Measurements from ENCODE around the gene KBTBD2.
"Not testable (repeated sequence)": the region's sequence is repeated elsewhere in the genome, so short reads cannot be mapped to it uniquely, and the experiment has no call there.

The KBTBD2 gene

GRCh38 chr7:32881074-32881982, 10.2 kb downstream of the KBTBD2 start:
- no peak for TF ChIP-seq POLR2A (IDR thresholded peaks at IDR 0.05; ENCODE audit: low read length)
- TF ChIP-seq GATA1 (IDR thresholded peaks at IDR 0.05; ENCODE audit: low read depth, low read length), result no peak
- no peak for DNase-seq

DNA sequence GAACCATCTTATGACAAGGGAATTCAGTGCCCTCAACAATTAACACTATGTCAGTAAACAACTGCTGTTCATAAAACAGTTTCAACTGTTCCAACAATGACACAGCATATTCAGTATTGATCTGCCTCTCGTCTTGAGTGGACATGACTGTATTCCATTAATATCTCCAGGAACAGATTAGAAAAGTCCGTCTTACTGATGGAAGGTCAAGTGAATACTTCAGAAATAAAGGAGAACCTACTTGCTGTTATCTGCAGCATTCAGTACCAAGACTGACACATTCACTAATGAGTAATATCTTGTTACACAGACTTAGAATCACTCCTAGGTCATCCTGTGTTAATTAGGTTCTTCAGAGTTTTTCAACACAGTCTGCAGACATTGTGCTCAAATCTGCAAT, 12.1 kb downstream of the KBTBD2 start:
- TF ChIP-seq POLR2A (IDR thresholded peaks at IDR 0.05; ENCODE audit: low read length) (no peak), GATA1 (IDR thresholded peaks at IDR 0.05; ENCODE audit: low read depth, low read length) (no peak)
- peak; percentile 68 to 71 for DNase-seq

DNA sequence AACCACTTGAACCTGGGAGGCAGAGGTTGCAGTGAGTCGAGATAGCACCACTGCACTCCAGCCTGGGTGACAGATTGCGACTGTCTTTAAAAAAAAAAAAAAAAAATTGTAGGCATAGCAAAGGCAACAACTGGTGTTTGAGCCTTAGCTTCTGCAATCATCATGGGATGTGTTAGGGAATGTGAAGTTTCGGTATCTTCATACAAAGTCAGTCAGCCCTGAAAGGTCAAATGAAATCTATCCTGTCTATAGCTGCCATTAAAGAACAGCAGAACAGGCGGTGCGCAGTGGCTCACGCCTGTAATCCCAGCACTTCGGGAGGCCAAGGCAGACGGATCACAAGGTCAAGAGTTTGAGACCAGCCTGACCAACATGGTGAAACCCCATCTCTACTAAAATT, 13.5 kb downstream of the KBTBD2 start:
- not testable (repeated sequence) for DNase-seq

- no peak for DNase-seq
- TF ChIP-seq POLR2A (IDR thresholded peaks at IDR 0.05; ENCODE audit: low read length) (no peak), GATA1 (IDR thresholded peaks at IDR 0.05; ENCODE audit: low read depth, low read length) (no peak)
Observed at GRCh38 chr7:32872421-32872820, 19.1 kb downstream of the KBTBD2 start.

- no peak for DNase-seq
- TF ChIP-seq POLR2A (IDR thresholded peaks at IDR 0.05; ENCODE audit: low read length) (no peak), GATA1 (IDR thresholded peaks at IDR 0.05; ENCODE audit: low read depth, low read length) (no peak)
Observed at GRCh38 chr7:32871624-32872371, 19.8 kb downstream of the KBTBD2 start.

- DNase-seq, result no peak
- no peak for TF ChIP-seq GATA1 (IDR thresholded peaks at IDR 0.05; ENCODE audit: low read depth, low read length)
- TF ChIP-seq POLR2A (IDR thresholded peaks at IDR 0.05; ENCODE audit: low read length), result no peak
Observed at GRCh38 chr7:32870298-32870697, 21.3 kb downstream of the KBTBD2 start.

DNA sequence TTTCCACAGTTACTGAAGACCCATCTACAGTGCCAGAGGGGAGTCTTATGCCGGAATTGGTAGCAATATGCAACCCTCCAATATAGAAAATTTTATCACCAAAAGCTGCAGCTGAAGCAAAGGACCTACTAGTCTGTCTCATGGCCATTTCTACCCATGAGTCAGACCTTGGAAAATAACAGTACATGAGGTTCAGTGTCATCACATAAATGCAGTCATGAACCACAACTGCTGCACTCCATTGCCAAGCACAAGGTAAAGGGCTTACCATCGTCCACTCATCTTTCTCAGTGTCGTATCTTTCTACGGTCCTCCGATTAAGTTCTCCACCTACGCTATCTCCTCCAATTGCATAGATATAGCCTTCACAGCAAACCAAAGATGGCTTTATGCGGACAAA, 21.8 kb downstream of the KBTBD2 start:
- no peak for DNase-seq
- TF ChIP-seq POLR2A (IDR thresholded peaks at IDR 0.05; ENCODE audit: low read length) (no peak), GATA1 (IDR thresholded peaks at IDR 0.05; ENCODE audit: low read depth, low read length) (no peak)

DNA sequence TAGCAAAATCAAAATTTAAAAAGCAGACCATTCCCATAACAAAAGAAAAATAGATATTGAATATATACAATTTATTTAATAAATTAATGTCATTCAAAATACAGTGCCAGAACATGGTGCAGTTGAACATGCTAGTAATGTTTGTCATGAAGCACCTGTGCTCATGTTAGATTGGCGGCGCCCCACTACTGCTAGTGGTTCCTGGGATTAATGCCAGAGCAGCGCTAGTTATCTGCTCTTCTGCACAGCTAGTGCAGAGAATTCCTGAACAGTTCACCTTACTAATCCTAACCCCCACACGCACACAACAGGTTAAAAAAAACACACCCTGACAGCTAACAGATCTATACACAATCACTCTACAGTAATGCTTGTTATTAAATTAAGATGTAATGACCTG, 23.4 kb downstream of the KBTBD2 start:
- TF ChIP-seq POLR2A (IDR thresholded peaks at IDR 0.05; ENCODE audit: low read length), result no peak
- TF ChIP-seq GATA1 (IDR thresholded peaks at IDR 0.05; ENCODE audit: low read depth, low read length), result no peak

DNA sequence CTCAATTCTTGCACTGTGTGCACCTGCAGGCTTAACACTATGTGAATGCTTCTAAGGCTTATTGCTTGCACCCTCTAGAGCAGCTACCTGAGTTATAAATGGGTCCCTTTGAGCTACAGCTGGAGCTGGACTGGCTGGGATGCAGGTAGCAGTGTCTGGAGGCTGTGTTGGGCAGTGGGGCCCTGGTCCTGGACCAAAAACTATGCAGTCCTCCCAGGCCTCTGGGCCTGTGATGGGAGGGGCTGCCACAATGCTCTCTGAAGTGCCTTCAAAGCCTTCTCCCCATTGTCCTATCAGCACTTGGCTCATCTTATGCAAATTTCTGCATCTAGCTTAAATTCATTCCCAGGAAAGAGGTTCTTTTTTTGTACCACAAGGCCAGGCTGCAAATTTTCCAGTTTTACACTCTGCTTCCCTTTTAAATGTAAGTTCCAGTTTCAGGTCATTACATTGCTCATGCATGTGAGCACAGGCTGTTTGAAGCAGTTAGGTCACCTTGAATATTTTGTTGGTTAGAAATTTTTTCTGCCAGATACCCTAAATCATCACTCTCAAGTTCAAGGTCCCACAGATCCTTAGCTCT, 26.0 kb downstream of the KBTBD2 start:
- TF ChIP-seq GATA1 (IDR thresholded peaks at IDR 0.05; ENCODE audit: low read depth, low read length) (no peak), POLR2A (IDR thresholded peaks at IDR 0.05; ENCODE audit: low read length) (no peak)
- no peak for DNase-seq

More for the DNA sequence above, 23.4 kb downstream of the KBTBD2 start:
- no peak for DNase-seq

- DNase-seq, result not testable (repeated sequence)
Observed at GRCh38 chr7:32863872-32864271, 27.7 kb downstream of the KBTBD2 start.

DNA sequence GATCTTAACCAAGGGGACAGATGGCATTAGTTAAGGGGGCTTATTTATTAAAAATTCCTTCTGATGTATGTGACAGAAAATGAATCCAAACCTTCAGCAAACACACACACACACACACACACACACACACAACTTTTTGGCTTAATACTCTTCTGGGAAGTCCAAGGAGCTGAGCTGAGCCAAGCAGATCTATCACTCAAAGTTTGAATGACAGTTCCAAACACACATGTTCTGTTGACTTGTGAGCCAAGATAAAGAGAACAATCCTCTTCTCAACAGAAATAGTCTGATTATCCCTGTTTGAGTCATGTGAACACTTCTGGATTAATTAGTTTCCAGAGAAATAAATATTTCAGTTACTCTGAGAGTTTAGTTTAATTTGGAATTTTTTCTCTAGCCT, 31.5 kb downstream of the KBTBD2 start:
- TF ChIP-seq POLR2A (IDR thresholded peaks at IDR 0.05; ENCODE audit: low read length), result no peak
- TF ChIP-seq GATA1 (IDR thresholded peaks at IDR 0.05; ENCODE audit: low read depth, low read length), result no peak
- DNase-seq, result no peak

DNA sequence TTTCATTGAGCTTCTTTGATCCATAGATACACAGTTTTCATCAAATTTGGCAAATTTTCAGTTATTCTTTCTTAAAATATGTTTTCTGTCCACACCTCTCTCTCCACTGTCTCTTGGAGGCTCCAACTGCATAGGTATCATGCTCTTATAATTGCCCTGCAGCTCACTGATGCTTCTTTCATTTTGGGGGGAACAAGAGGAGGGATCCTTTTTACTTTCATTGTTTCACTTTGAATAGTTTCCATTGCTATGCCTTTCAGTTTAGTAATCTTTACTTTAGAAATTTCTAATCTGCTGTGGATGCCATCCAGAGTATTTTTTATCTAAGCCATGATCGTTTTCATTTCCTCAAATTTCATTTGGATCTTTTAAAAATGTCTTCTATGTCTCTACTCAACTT, 32.9 kb downstream of the KBTBD2 start:
- TF ChIP-seq POLR2A (IDR thresholded peaks at IDR 0.05; ENCODE audit: low read length), result no peak
- TF ChIP-seq GATA1 (IDR thresholded peaks at IDR 0.05; ENCODE audit: low read depth, low read length), result no peak

DNA sequence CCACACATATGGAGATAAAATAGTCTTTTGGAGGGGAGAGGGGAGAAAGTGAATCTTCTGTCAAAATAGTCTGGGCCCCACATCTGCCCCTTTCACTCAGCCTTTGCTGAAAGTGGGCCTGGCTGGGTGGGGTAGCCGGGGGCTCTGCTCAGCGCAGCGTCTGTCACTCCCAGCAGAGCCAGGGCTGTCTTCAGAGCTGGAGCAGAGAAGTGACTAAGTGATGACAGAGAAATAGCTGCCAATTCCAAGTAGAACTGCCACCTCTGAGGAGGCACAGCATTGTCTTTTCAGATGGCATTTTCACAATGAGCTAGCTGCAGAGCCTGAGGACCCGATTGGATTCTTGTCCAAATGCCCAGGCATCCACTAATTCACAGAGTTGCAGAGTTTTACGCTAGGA, 34.5 kb downstream of the KBTBD2 start:
- DNase-seq, result not testable (repeated sequence)

More for the DNA sequence above, 32.9 kb downstream of the KBTBD2 start:
- no peak for DNase-seq

GRCh38 chr7:32855837-32856775, 35.5 kb downstream of the KBTBD2 start:
- not testable (repeated sequence) for DNase-seq

DNA sequence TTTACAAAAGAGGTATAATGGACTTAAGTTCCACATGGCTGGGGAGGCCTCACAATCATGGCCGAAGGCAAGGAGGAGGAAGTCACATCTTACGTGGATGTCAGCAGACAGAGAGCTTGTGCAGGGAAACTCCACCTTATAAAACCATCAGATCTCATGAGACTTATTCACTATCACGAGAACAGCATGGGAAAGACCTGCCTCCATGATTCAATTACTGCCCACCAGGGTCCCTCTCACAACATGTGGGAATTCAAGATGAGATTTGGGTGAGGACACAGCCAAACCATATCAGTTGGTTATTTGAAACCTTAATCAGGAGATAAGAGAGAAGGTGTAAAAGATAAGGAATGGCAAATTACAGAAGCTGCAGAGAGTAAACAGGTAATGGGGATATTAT, 40.9 kb downstream of the KBTBD2 start:
- not testable (repeated sequence) for DNase-seq

- not testable (repeated sequence) for DNase-seq
Observed at GRCh38 chr7:32848655-32849054, 42.9 kb downstream of the KBTBD2 start.

All from erythroblast (primary cell).